Rectal smooth muscle tissue (tissue), 1 donor: Measurements from ENCODE around the gene TEAD2.

Source experiments
- H3K27ac ChIP-seq: one replicate; pipeline ENCODE4 v1.7.0; 2013; ENCODE audit warnings: low read depth, low read length, inconsistent platforms
- H3K27me3 ChIP-seq: one replicate; pipeline ENCODE4 v1.7.0; 2013; ENCODE audit warnings: low read length; ENCODE audit not compliant: control insufficient read depth, insufficient read depth
- H3K36me3 ChIP-seq: one replicate; pipeline ENCODE4 v1.7.0; 2013; ENCODE audit warnings: low read length; ENCODE audit not compliant: control insufficient read depth, insufficient read depth
- H3K4me1 ChIP-seq: one replicate; pipeline ENCODE4 v1.7.0; 2013; ENCODE audit warnings: low read length; ENCODE audit not compliant: control insufficient read depth, insufficient read depth
- H3K4me3 ChIP-seq: one replicate; pipeline ENCODE4 v1.7.0; 2013; ENCODE audit warnings: low read length
- H3K9ac ChIP-seq: one replicate; pipeline ENCODE4 v1.7.0; 2013; ENCODE audit warnings: low read length

Gene TEAD2

GRCh38 chr19:49395581-49396407 lies 33.6 kb upstream of the TEAD2 start:
- H3K27me3 ChIP-seq, result no peaks in the 10 kb centered on the region

GRCh38 chr19:49393881-49394280 lies 31.7 kb upstream of the TEAD2 start:
- H3K4me3 ChIP-seq, result no peak overlapping the region
- H3K27me3 ChIP-seq, result no peaks in the 10 kb centered on the region
- H3K4me1 ChIP-seq, result no peaks in the 10 kb centered on the region

More at GRCh38 chr19:49395581-49396407, 33.6 kb upstream of the TEAD2 start:
- Histone ChIP-seq H3K27ac (no peak overlapping the region), H3K9ac (no peak overlapping the region), H3K4me3 (no peak overlapping the region), H3K36me3 (no peaks in the 10 kb centered on the region), H3K4me1 (no peaks in the 10 kb centered on the region)

GRCh38 chr19:49391581-49392399 lies 29.6 kb upstream of the TEAD2 start:
- no peaks in the 10 kb centered on the region for H3K4me1 ChIP-seq
- no peaks in the 10 kb centered on the region for H3K27me3 ChIP-seq
- H3K4me3 ChIP-seq, result no peak overlapping the region
- no peaks in the 10 kb centered on the region for H3K36me3 ChIP-seq
- no peak overlapping the region for H3K9ac ChIP-seq
- H3K27ac ChIP-seq, result no peak overlapping the region

More at GRCh38 chr19:49393881-49394280, 31.7 kb upstream of the TEAD2 start:
- H3K27ac ChIP-seq, result no peak overlapping the region
- H3K36me3 ChIP-seq, result no peaks in the 10 kb centered on the region
- H3K9ac ChIP-seq, result no peak overlapping the region

- Histone ChIP-seq H3K27me3 (no peaks in the 10 kb centered on the region), H3K4me1 (no peaks in the 10 kb centered on the region), H3K27ac (no peak overlapping the region), H3K4me3 (no peak overlapping the region), H3K9ac (no peak overlapping the region), H3K36me3 (no peaks in the 10 kb centered on the region)
Measured at GRCh38 chr19:49390929-49391359, 28.7 kb upstream of the TEAD2 start.

- H3K27ac ChIP-seq, result no peak overlapping the region
- no peak overlapping the region for H3K4me3 ChIP-seq
- no peaks in the 10 kb centered on the region for H3K27me3 ChIP-seq
- no peaks in the 10 kb centered on the region for H3K4me1 ChIP-seq
- H3K36me3 ChIP-seq, result no peaks in the 10 kb centered on the region
- no peak overlapping the region for H3K9ac ChIP-seq
Measured at GRCh38 chr19:49390131-49390928, 28.1 kb upstream of the TEAD2 start.

- Histone ChIP-seq H3K27ac (no peak overlapping the region), H3K27me3 (no peaks in the 10 kb centered on the region), H3K9ac (no peak overlapping the region), H3K36me3 (no peaks in the 10 kb centered on the region), H3K4me3 (no peak overlapping the region), H3K4me1 (no peaks in the 10 kb centered on the region)
Measured at GRCh38 chr19:49389406-49389805, 27.2 kb upstream of the TEAD2 start.

- no peaks in the 10 kb centered on the region for H3K27me3 ChIP-seq
- H3K9ac ChIP-seq, result no peak within 1 kb of the TSS
- H3K4me1 ChIP-seq, result no peaks in the 10 kb centered on the region
- peak within 1 kb of the TSS; percentile 36 for H3K4me3 ChIP-seq
- H3K27ac ChIP-seq, result no peak within 1 kb of the TSS
- H3K36me3 ChIP-seq, result no peaks in the 10 kb centered on the region
Measured at GRCh38 chr19:49387936-49388372, 25.7 kb upstream of the TEAD2 start, which contains the start of gene KASH5. KASH5 (plus strand) TSS chr19:49388249; CDS start chr19:49390884, 2,635 bp downstream.

GRCh38 chr19:49383599-49383998 lies 21.4 kb upstream of the TEAD2 start:
- no peaks in the 10 kb centered on the region for H3K27me3 ChIP-seq
- H3K9ac ChIP-seq, result no peak overlapping the region
- no peak overlapping the region for H3K27ac ChIP-seq
- no peak overlapping the region for H3K4me3 ChIP-seq
- H3K4me1 ChIP-seq, result no peaks in the 10 kb centered on the region
- no peaks in the 10 kb centered on the region for H3K36me3 ChIP-seq

- no peak overlapping the region for H3K9ac ChIP-seq
- no peak overlapping the region for H3K4me3 ChIP-seq
- H3K36me3 ChIP-seq, result no peaks in the 10 kb centered on the region
- H3K4me1 ChIP-seq, result no peaks in the 10 kb centered on the region
- H3K27me3 ChIP-seq, result no peaks in the 10 kb centered on the region
- H3K27ac ChIP-seq, result no peak overlapping the region
Measured at GRCh38 chr19:49382639-49383038, 20.4 kb upstream of the TEAD2 start.

- no peaks in the 10 kb centered on the region for H3K27me3 ChIP-seq
- H3K4me3 ChIP-seq, result no peak overlapping the region
- no peaks in the 10 kb centered on the region for H3K36me3 ChIP-seq
- no peak overlapping the region for H3K9ac ChIP-seq
- no peaks in the 10 kb centered on the region for H3K4me1 ChIP-seq
- no peak overlapping the region for H3K27ac ChIP-seq
Measured at GRCh38 chr19:49380391-49380790, 18.2 kb upstream of the TEAD2 start.

- H3K9ac ChIP-seq, result no peak overlapping the region
- H3K36me3 ChIP-seq, result no peaks in the 10 kb centered on the region
- H3K27ac ChIP-seq, result no peak overlapping the region
- H3K4me1 ChIP-seq, result no peaks in the 10 kb centered on the region
- no peak overlapping the region for H3K4me3 ChIP-seq
- H3K27me3 ChIP-seq, result no peaks in the 10 kb centered on the region
Measured at GRCh38 chr19:49378512-49378911, 16.3 kb upstream of the TEAD2 start.
